BJ (cell line): ENCODE measurements around the gene RASSF8. TPM values are rescaled to one million over a fixed set of nuclear protein-coding genes. Genes with fewer than 3 reads are reported as not detected.

Experiments used
- CTCF ChIA-PET: fragments of 350-600 bp; formaldehyde crosslinking; extraction: SDS; loops from one replicate; lab custom pipeline; 2021; ENCODE audit warnings: antibody characterized with exemption, inconsistent platforms; lab: Yijun Ruan, JAX
- POLR2A ChIA-PET: fragments of 300-600 bp; sonication (Branson Sonifier 250); formaldehyde crosslinking; extraction: SDS; loops from one replicate; lab custom pipeline; 2021; ENCODE audit warnings: antibody characterized with exemption; lab: Charles Lee
- DNase-seq: peaks from one replicate; pipeline ENCODE4 v3.0.0-alpha.2; 2011; ENCODE audit warnings: low read depth
- H3K27me3 ChIP-seq: 2 replicates; pipeline ENCODE4 v1.6.0; 2011; ENCODE audit warnings: low read length; ENCODE audit not compliant: control insufficient read depth, insufficient read depth
- H3K36me3 ChIP-seq: 2 replicates; pipeline ENCODE4 v1.5.1; 2011; ENCODE audit warnings: low read length; ENCODE audit not compliant: control insufficient read depth, insufficient read depth
- H3K4me3 ChIP-seq: 2 replicates; pipeline ENCODE4 v1.5.1; 2011; ENCODE audit warnings: low read depth, mild to moderate bottlenecking, control low read depth, low read length
- polyA plus RNA-seq: library from polyadenylated mRNA; depleted of rRNA; stranded (reverse); fragments of >200 nt; gene quantifications from 2 replicates; pipeline ENCODE4 v1.2.3, GENCODE V29; 2011
- TF ChIP-seq, protein P1 (sequence below): IDR thresholded peaks from 2 replicates; pipeline ENCODE4 v1.5.1; 2011; ENCODE audit warnings: low read depth, mild to moderate bottlenecking, control low read depth, inconsistent platforms, low read length, moderate library complexity; ENCODE audit not compliant: insufficient read depth

RASSF8 gene
- polyA plus RNA-seq, 1 experiment = 35.8 TPM

DNA sequence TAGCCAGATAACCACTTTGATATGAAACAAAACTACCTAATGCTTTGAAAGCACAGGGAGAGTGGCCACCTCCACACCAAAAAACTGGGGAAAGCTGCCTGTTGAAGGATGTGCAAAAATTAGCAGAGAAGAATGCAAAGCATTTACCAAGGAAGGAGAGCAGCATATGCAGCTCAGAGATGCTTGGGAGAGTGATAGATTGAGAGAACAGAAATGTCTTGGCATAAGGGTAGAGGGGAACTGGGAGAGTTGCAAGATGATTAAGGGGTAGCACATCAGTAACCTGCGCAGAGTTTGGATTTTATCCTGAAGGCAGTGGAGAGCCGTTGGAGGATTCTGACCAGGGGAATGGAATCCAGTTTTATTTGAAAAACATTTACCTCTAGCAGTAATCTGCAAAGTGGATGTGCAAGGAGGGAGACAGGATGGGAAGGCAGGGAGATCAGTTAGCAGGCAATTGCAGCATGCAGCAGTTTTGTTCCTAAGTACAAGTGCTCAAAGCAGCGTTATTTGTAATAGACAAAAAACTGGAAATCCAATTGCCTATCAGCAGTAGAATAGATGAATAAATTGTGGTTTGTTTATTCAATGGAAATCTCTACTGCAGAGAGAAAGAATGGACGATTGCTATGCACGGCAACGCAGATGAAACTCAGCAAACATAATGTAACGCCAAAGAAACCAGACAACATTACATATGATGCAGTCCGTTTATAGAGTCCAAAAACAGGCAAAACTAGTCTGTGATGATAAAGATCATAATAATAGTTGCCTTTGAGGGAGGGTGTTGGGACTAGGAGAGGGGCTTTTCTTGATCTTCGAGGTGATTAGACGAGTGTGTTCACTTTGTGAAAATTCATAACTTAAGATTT is 84.9 kb downstream of the RASSF8 start:
- no peak overlapping the region for H3K4me3 ChIP-seq

DNA sequence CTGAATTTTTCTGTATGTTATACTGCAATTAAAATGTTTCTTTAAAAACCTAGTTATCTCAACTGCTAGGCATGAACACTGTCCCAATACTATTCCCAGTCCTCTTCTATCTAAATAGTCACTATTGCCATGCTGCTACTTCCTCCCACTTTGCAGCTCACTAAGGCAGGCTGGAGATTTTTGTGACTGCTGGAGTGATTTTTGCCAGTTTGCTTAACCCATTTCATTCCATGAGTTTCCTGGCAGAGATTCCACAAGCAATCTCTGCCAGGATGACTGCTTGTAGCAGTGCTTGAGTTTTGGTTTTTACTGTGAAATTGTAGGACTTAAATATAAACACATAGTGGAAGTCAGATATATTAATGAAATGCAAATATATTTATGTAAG is 85.5 kb downstream of the RASSF8 start:
- Histone ChIP-seq H3K4me3 (no peak overlapping the region), H3K27me3 (no peaks in the 10 kb centered on the region), H3K36me3 (no peaks in the 10 kb centered on the region)
- ChIA-PET CTCF (no interaction called here), POLR2A (no interaction called here)
- no peak for DNase-seq
- TF ChIP-seq, protein P1, sequence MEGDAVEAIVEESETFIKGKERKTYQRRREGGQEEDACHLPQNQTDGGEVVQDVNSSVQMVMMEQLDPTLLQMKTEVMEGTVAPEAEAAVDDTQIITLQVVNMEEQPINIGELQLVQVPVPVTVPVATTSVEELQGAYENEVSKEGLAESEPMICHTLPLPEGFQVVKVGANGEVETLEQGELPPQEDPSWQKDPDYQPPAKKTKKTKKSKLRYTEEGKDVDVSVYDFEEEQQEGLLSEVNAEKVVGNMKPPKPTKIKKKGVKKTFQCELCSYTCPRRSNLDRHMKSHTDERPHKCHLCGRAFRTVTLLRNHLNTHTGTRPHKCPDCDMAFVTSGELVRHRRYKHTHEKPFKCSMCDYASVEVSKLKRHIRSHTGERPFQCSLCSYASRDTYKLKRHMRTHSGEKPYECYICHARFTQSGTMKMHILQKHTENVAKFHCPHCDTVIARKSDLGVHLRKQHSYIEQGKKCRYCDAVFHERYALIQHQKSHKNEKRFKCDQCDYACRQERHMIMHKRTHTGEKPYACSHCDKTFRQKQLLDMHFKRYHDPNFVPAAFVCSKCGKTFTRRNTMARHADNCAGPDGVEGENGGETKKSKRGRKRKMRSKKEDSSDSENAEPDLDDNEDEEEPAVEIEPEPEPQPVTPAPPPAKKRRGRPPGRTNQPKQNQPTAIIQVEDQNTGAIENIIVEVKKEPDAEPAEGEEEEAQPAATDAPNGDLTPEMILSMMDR = no peak

More for the DNA sequence above, 84.9 kb downstream of the RASSF8 start:
- TF ChIP-seq, protein P1 = no peak
- CTCF ChIA-PET = no interaction called here
- no peaks in the 10 kb centered on the region for H3K36me3 ChIP-seq
- DNase-seq = no peak
- no peaks in the 10 kb centered on the region for H3K27me3 ChIP-seq
- POLR2A ChIA-PET = interaction anchor here (0.6 kb wide), 1 partner anchor 80 kb away, joined by 17 read pairs; no protein-coding TSS in a partner anchor

DNA sequence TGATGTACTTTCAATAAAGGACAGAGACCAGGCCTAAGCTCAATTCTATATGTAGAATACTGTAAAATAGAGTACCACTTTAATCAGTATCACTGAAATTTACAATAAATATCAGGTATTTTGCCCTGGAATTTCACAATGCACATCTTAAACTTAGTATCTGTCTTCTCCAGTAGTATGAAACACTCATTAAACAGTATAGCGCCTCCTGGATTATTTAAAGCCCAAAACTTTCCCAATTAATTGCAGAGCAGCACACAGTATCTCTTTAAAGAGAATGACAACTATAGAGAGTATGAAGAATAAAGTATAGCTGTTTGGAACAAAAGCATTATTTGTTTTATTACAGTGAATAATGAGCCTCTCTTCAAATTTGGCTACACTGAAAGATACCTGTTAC is 86.1 kb downstream of the RASSF8 start:
- Histone ChIP-seq H3K4me3 (no peak overlapping the region), H3K36me3 (no peaks in the 10 kb centered on the region), H3K27me3 (no peaks in the 10 kb centered on the region)
- TF ChIP-seq, protein P1 = no peak
- DNase-seq = no peak
- CTCF ChIA-PET = no interaction called here
- POLR2A ChIA-PET = no interaction called here

DNA sequence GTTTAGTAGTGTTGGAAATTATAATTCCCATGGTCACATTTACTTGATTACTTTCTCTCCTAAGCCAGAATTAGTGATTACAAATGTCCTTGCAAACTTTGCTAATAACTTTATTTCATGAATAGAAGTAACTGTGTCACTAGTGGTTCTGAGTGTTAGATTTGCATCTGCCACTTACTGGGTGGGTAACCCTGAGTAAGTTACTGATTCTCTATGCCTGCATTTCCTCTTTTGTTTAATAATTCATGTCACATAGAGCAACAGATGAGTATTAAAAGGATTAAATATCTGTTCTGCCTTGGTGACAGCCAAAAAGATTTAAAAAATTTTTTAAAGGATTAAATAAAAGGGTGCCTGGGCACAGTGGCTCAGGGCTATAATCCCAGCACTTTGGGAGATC is 87.7 kb downstream of the RASSF8 start:
- no peak overlapping the region for H3K4me3 ChIP-seq
- DNase-seq = no peak
- CTCF ChIA-PET = no interaction called here
- TF ChIP-seq, protein P1 = no peak
- POLR2A ChIA-PET = no interaction called here
- no peaks in the 10 kb centered on the region for H3K36me3 ChIP-seq
- no peaks in the 10 kb centered on the region for H3K27me3 ChIP-seq

DNA sequence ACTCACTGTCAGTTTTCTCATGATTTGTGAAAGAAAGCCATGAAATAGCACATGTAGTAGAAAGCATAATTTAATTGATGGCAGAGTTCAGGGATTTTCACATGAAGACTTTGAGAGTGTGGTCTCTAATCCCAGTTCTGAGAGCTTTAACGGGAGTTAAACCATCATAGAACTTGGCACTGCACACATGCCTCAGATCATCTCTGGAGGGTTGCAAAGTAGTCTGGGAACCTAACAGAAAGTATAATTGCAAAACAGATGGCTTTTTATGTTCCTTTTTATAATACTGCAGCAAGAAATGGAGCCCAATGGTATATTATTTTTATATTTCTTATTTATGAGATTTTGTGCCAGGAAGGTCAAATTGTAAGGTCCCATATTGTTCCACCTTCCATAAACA is 88.4 kb downstream of the RASSF8 start:
- ChIA-PET CTCF (interaction anchor here (0.7 kb wide), 1 partner anchor 351 kb away, joined by 3 read pairs; no protein-coding TSS in a partner anchor), POLR2A (no interaction called here)
- Histone ChIP-seq H3K27me3 (no peaks in the 10 kb centered on the region), H3K36me3 (no peaks in the 10 kb centered on the region), H3K4me3 (no peak overlapping the region)
- no peak for DNase-seq
- TF ChIP-seq, protein P1 = no peak
